Neural progenitor cell (in vitro differentiated cells): Measurements from ENCODE around the gene RBM33.

Source experiments
- EZH2 ChIP-seq: fragments of 200-600 bp; sonication (generic); IDR thresholded peaks from 2 replicates; pipeline ENCODE4 v1.6.1; 2017; ENCODE audit warnings: antibody characterized with exemption, mild to moderate bottlenecking, moderate library complexity
- EZH2phosphoT487 ChIP-seq: fragments of 200-600 bp; sonication (generic); IDR thresholded peaks from 2 replicates; pipeline ENCODE4 v1.6.1; 2017; ENCODE audit warnings: antibody characterized with exemption
- TF ChIP-seq, protein P1 (sequence below): fragments of 200-600 bp; sonication (generic); IDR thresholded peaks from 2 replicates; pipeline ENCODE4 v1.5.1; 2017; ENCODE audit warnings: antibody characterized with exemption, mild to moderate bottlenecking

GRCh38 chr7:155731380-155731779 is 86.9 kb downstream of the RBM33 start:
- TF ChIP-seq, protein P1, sequence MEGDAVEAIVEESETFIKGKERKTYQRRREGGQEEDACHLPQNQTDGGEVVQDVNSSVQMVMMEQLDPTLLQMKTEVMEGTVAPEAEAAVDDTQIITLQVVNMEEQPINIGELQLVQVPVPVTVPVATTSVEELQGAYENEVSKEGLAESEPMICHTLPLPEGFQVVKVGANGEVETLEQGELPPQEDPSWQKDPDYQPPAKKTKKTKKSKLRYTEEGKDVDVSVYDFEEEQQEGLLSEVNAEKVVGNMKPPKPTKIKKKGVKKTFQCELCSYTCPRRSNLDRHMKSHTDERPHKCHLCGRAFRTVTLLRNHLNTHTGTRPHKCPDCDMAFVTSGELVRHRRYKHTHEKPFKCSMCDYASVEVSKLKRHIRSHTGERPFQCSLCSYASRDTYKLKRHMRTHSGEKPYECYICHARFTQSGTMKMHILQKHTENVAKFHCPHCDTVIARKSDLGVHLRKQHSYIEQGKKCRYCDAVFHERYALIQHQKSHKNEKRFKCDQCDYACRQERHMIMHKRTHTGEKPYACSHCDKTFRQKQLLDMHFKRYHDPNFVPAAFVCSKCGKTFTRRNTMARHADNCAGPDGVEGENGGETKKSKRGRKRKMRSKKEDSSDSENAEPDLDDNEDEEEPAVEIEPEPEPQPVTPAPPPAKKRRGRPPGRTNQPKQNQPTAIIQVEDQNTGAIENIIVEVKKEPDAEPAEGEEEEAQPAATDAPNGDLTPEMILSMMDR: no peak
- TF ChIP-seq EZH2phosphoT487: no peak
- TF ChIP-seq EZH2: no peak
